Neural cell (in vitro differentiated cells): ENCODE data around the gene PCED1A.

Experiments used
- CTCF ChIP-seq: fragments of 450-650 bp; IDR thresholded peaks from 2 replicates; pipeline ENCODE4 v1.5.1; 2014; ENCODE audit warnings: antibody characterized with exemption, mild to moderate bottlenecking, moderate library complexity; ENCODE audit not compliant: poor library complexity, severe bottlenecking
- EZH2 ChIP-seq: fragments of 200-600, 300-800 bp; shearing (Covaris generic), sonication (generic); IDR thresholded peaks from 2 replicates; pipeline ENCODE4 v1.6.1; 2014; ENCODE audit warnings: antibody characterized with exemption, low read length, borderline replicate concordance, mild to moderate bottlenecking; ENCODE audit not compliant: insufficient read depth, poor library complexity, severe bottlenecking
- SMC3 ChIP-seq: fragments of 450-650 bp; conservative IDR thresholded peaks from 2 replicates; pipeline ENCODE4 v1.6.1; 2014; ENCODE audit warnings: antibody characterized with exemption, mild to moderate bottlenecking, moderate library complexity; ENCODE audit not compliant: poor library complexity
- TAF1 ChIP-seq: IDR thresholded peaks from 2 replicates; pipeline ENCODE4 v1.6.1; 2012; ENCODE audit warnings: low read depth

GRCh38 chr20:2888224-2888955, 47.9 kb upstream of the PCED1A start:
- TF ChIP-seq CTCF (no peak), TAF1 (no peak), EZH2 (no peak), SMC3 (no peak)
